NCI-H82 (cell line): ENCODE results near the gene PFDN1.
"Not testable (repeated sequence)": the region's sequence is repeated elsewhere in the genome, so short reads cannot be mapped to it uniquely, and the experiment has no call there.

ENCODE experiments used
- DNase-seq: peaks from one replicate; lab custom pipeline; 2025; lab: John Stamatoyannopoulos, UW

PFDN1 gene

GRCh38 chr5:140208065-140208464 is 94.8 kb downstream of the PFDN1 start:
- DNase-seq, result no peak

DNA sequence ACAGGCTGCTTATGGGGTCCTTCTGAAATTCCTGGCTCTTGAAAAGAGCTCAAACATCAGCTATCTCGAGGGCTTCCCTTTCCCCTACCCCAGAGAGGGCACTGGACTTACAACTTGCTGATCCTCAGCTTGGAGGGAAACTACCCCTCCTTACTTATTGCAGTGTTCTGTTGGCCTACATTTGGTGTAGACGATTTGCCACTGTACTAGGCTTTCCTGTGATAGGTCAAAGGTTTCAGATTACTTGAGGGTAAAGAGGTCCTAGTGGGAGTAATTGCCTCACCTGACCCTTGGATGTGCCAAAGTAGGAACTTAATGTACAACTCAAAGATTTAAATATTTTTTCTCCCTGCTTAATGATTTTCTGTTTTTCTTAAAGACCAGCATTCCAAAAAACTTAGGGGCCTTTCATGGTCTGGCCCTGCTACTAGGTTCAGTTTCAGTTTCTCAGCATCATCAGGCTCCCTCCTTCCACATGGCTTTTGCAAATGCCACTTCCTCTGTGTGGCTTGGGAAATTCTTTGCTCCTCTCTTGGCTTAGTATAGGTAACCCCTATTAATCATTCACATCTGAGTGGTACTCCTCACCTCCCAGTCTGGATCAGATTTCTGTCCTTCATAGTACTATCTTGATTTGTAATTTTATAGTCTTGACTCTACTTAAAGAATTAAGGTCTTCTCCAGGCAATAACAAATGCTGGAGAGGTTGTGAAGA is 95.5 kb downstream of the PFDN1 start:
- no peak for DNase-seq

DNA sequence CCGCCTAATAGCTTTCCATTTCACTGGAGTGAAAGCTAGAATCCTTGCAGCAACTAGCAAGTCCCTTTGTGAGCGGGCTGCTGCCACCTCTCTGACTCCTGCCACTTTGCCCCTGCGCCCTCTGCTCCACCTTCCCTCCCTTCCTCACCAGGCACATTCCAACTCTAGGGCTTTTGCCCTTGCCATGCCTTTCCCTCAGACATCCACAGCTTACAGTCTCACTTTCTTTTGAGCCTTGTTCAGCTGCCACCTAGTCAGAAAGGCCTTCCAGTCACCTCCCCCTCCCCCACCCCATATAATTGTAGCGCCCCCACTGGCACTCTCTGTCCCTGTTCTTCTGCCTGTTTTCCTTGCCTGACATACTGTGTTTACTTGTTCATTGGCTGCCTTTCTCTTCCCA is 96.9 kb downstream of the PFDN1 start:
- DNase-seq, result no peak

GRCh38 chr5:140205216-140205615 is 97.7 kb downstream of the PFDN1 start:
- no peak for DNase-seq

GRCh38 chr5:140202610-140203009 is 100.3 kb downstream of the PFDN1 start:
- no peak for DNase-seq

GRCh38 chr5:140202078-140202477 is 100.8 kb downstream of the PFDN1 start:
- no peak for DNase-seq

DNA sequence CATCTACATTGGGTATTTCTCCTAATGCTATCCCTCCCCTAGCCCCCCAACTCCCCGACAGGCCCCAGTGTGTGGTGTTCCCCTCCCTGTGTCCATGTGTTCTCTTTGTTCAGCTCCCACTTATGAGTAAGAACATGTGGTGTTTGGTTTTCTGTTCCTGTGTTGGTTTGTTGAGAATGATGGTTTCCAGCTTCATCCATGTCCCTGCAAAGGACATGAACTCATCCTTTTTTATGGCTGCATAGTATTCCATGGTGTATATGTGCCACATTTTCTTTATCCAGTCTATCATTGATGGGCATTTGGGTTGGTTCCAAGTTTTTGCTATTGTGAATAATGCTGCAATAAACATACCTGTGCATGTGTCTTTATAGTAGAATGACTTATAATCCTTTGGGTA is 104.0 kb downstream of the PFDN1 start:
- not testable (repeated sequence) for DNase-seq

DNA sequence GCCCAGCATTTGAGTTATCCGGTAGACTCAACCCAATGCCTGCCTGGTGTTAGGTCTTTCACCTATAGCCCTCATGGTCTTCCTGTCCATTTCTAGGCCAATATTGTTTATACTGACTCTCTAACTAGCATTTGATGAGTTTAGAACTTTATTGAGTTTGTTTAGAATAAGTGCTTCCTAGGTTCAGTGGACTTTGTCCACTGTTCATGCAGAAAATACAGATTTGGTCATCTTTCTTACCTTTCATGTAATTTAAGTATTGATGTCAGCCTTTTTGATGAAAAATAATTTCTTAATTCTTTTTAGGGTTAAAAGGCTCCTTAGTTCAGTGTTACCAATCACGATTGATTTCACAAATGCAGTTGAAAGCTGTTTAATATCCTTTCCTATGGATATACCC is 105.9 kb downstream of the PFDN1 start:
- no peak for DNase-seq

DNA sequence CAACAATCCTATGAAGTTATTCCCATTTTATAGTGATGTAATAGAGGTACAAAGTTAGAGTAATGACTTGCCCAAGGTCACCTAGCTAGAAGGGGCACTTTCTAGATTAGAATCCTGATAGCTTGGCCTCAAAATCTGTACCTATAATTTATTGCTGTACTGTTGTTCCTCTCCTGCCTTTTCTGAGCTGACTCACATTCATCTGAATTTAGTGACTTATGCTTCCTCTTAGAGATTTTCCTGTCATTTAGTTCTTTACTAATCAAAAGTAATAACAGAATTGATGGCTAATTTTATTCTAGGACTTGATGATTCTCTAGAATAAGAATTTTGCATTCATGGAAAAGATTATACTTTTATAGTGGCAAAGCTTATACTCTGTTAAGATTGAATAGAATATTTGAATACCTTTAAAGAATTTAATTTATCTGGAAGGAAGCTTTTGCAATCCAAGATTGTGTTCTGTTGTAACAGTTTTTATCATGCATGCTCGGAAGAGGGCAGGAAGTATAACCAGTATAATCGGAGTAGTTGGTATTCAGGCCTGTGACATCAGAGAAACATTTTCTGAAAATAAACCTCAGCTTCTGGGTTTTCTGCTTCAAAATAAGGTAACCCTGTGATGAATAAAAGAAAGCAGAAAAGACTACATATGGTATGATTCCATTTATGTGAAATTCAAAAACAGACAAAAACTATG is 106.6 kb downstream of the PFDN1 start:
- no peak for DNase-seq
